GM18502 (cell line): Measurements from ENCODE around the gene FAM50A.
"Not testable (repeated sequence)": the region's sequence is repeated elsewhere in the genome, so short reads cannot be mapped to it uniquely, and the experiment has no call there.

Experiments used
- ATAC-seq: cut with Tn5 transposase; IDR thresholded peaks from one replicate; pipeline ENCODE4 v1.9.1; 2021; ENCODE audit warnings: mild to moderate bottlenecking; ENCODE audit not compliant: unreplicated experiment, poor library complexity

Gene FAM50A, protein sequence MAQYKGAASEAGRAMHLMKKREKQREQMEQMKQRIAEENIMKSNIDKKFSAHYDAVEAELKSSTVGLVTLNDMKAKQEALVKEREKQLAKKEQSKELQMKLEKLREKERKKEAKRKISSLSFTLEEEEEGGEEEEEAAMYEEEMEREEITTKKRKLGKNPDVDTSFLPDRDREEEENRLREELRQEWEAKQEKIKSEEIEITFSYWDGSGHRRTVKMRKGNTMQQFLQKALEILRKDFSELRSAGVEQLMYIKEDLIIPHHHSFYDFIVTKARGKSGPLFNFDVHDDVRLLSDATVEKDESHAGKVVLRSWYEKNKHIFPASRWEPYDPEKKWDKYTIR

GRCh38 chrX:154443992-154444754 lies at the start of gene FAM50A:
Gene FAM50A, plus strand, starts transcription at chrX:154444141. Its CDS starts 95 bp downstream, at chrX:154444236.
- ATAC-seq = peak; percentile 76

DNA sequence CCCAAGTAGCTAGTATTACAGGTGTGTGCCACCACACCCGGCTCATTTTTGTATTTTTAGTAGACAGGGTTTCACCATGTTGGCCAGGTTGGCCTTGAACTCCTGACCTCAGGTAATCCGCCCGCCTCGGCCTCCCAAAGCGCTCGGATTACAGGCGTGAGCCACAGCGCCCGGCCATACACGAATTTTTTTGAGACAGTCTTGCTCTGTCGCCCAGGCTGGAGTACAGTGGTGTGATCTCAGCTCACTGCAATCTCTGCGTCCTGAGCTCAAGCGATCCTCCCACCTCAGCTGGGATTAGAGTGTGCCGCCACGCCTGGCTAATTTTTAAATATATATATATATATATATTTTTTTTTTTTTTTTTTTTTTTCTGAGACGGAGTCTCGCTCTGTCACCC lies 47.6 kb upstream of the FAM50A start:
- ATAC-seq = not testable (repeated sequence)

GRCh38 chrX:154396973-154397887 lies 46.7 kb upstream of the FAM50A start:
- peak; percentile 52 for ATAC-seq

DNA sequence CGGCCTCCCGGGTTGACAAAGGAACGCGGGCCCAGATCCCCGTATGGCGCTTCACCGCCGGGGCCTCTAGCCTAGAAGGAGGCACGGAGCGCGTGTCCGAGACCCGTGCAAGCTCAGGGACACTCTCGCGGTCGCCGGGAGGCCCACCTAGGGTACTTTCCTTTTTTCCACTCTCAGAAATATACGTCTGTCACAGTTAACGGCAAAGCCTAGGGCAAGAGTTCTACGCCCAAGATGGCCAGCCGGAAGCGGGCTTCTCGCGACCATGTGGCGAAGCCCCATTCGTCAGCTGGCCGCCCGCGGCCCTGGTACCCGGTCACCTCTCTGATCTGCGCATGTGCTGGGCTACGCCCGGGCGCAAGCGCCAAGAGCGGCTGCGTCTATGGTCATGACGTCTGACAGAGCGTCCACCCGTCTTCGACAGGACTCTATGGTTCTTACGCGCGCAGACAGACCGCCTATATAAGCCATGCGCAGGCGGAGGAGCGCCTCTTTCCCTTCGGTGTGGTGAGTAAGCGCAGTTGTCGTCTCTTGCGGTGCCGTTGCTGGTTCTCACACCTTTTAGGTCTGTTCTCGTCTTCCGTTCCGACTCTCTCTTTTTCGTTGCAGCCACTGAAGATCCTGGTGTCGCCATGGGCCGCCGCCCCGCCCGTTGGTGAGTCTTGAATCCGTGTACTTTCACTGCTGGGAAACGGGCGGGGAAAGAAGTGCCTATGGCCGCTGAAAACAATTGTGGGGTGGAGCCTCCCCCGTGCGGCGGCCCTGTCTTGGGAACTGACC lies 45.9 kb upstream of the FAM50A start, which contains the start of gene RPL10:
Gene RPL10, plus strand, starts transcription at position 490 of the 780 bp plus-strand sequence. Its CDS starts 143 bp downstream, at position 633.
- peak; percentile 68 for ATAC-seq

GRCh38 chrX:154398668-154399526 lies 45.0 kb upstream of the FAM50A start:
- ATAC-seq = no peak

DNA sequence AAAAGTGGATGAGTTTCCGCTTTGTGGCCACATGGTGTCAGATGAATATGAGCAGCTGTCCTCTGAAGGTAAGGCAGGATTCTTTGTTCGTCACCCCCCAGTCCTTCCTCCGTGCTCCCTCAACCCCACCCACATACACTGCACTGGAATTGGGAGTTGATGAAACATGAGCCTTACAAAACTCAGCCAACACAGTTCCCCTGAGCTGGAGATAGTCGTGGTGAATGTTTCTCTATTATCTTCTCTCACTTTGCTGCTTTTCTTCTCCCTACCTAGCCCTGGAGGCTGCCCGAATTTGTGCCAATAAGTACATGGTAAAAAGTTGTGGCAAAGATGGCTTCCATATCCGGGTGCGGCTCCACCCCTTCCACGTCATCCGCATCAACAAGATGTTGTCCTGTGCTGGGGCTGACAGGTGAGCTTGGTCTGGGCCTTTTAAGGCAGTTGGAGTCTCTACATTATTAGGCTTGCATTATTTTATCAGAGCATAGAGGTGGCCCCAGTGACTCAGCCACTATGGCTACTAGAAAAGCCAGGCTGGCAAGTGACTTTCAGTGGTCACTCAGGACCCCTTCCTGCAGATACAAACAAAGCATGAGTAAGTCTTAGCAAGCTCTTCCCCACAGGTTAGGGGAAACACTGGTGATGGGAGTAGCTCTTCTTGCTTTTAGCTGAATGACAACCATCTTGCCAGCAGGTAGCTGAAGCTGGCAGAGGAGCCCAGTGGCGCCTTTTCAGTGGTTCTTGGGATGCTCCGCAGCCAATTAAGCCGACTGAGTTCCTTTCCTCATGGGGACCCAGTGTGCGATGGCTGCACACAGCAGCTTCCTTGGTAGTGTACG lies 44.2 kb upstream of the FAM50A start:
- no peak for ATAC-seq

GRCh38 chrX:154400369-154400817 lies 43.5 kb upstream of the FAM50A start:
- ATAC-seq = not testable (repeated sequence)

- ATAC-seq = no peak
Measured at GRCh38 chrX:154401045-154401799, 42.7 kb upstream of the FAM50A start.

GRCh38 chrX:154401918-154402621 lies 41.9 kb upstream of the FAM50A start:
- no peak for ATAC-seq

GRCh38 chrX:154402622-154403127 lies 41.3 kb upstream of the FAM50A start:
- ATAC-seq = no peak

DNA sequence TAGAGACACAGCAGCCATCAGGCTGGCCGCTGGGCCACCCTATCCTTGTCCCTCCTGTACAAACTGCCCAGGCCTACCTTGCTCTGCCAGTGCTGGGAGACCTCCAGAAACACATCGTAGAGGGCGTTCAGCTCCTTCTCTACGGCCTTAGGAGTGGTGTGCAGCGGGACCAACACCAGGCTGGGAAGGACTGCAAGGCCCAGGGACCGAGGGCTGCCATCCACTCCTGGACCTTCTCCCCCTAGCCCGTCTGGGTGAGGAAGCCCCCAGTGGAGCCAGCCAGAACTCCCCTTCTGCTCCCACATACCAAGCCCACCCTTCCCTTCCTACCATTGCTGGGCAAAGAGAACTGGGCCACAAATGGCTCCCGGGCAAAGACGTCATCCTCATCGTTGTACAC lies 40.7 kb upstream of the FAM50A start:
- no peak for ATAC-seq

DNA sequence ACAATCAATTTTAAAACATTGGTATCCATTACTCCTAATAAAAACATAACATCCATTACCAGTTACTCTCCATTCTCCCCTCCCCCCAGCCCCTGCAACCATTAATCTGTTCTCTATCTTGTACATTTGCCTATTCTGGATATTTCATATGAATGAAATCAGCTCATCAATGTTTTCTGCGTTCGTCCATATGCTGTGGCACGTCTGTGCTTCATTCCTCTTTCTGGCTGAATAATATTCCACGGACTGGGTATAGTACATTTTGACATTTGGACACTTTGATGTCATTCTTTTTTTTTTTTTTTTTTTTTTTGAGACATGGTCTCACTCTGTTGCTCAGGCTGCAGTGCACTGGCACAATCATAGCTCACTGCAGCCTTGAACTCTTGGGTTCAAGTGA lies 40.1 kb upstream of the FAM50A start:
- ATAC-seq = no peak

GRCh38 chrX:154404625-154405192 lies 39.2 kb upstream of the FAM50A start:
- ATAC-seq = no peak

- peak; percentile 7 for ATAC-seq
Measured at GRCh38 chrX:154408659-154409221, 35.2 kb upstream of the FAM50A start.

DNA sequence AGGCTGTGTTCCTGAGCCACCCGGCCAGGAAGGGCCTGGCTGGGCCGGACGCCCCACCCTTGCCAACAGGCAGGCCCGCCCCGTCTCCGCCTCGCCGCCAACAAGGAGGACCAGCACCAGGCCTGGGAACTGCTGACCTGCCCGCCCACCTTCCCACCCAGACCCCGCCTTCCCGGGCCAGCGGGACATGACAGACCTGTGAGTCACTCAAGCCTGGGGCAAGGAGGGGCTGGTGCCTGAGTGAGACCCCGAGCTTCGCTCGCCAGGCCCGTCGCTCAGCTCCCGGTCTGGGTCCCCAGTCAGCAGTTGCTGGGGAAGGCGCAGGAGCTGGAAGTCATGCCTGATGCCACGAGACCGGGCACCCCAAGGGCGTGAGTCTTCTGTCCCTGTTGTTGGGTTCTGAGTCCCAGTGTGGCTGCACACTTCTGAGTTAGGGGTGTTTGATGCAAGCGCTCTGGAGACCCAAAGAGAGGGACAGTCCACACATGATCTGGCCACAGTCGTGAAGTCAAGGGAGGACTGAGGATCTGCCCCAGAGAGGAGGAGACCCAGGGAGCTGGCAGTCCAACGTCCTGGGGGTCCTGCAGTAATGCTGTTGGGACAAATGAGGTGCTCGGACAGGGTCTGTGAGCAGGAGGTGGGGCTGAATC lies 34.6 kb upstream of the FAM50A start, which contains the start of gene DNASE1L1:
Gene DNASE1L1, minus strand, starts transcription at position 33 of the 650 bp plus-strand sequence. CDS start 3,686 bp downstream, outside the sequence.
- peak; percentile 44 for ATAC-seq
